Stromal cell of bone marrow (primary cell): Measurements from ENCODE around the gene UNG.

ENCODE experiments used
- DNase-seq: peaks from one replicate; pipeline ENCODE4 v3.0.0-alpha.2; 2012; ENCODE audit warnings: low read depth

The UNG gene

DNA sequence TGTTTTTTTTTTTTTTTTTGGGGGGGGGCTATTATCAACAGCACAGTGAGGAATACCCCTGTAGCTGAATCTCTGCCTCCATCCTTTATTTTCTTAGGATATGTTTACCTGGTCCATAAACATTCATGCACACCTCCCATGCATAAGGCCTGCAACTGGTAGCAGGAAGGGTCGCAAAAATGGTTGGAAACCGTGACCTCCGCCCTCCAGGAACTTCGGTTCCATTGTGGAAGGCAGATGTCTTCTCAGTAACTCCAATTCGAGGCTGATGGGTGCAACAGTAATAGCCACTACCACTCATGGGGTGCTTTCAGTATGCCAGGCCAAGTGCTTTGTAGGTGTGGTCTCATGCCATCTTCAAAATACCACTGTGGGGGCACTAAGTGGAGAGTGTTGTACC, 59.2 kb downstream of the UNG start:
- no peak for DNase-seq

DNA sequence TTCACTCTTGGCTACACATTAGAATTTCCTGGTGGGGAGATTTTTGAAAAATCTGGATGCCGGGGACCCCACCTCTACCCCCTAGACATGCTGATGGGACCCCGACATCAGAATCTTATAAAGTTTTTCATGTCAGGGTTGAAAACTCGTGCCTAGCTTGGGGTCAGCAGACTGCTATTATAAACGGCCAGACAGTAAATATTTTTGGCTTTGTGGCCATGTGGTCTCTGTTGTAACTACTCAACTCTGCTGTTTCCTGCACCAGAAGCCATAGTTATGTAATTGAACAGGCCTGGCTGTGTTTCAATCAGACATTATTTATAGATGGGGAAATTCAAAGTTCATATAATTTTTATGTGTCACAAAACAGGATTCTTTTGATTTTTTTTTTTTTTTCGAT, 60.6 kb downstream of the UNG start:
- DNase-seq = no peak

DNA sequence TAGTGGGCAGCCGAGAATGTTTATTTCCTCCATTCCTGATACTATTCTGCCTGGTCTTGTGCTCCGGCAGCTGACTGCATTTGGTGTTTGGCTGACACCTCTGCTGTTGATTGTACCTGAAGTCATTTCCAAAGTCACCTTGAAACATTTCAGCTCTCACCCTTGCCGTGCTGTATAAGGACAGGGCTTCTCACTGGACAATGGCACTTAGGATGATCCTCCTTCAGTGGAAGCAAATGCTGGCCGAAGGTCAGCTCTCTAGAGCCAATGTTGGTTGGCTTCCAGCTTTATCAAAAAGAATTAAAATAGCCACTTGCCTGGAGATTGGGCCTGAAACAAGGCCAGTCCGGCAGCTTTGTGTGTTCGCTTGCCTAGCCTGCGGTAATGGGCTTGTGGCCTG, 63.0 kb downstream of the UNG start:
- no peak for DNase-seq
